HepG2 (cell line): ENCODE data around the gene FSCB. TPM values are rescaled to one million over a fixed set of nuclear protein-coding genes. Genes with fewer than 3 reads are reported as not detected.

ENCODE experiments used
- ATAC-seq: fragments of 200-7000 bp; cut with Tn5 transposase; 3 replicates; pipeline ENCODE4 v1.9.1; 2020; ENCODE audit warnings: mild to moderate bottlenecking, moderate library complexity
- BruUV-seq: library from RNA; stranded (reverse); fragments of 400-500 nt; replicated peaks from 2 replicates; lab custom pipeline; 2021; lab: Mats Ljungman, UMichigan
- CTCF ChIA-PET: fragments of 300-600 bp; formaldehyde crosslinking; extraction: SDS; loops from one replicate; lab custom pipeline; 2021; ENCODE audit warnings: low total read pairs, inconsistent platforms, low intra/inter-chr PET ratio; lab: Yijun Ruan, JAX
- POLR2A ChIA-PET: fragments of 350-600 bp; sonication (Branson Sonifier 250); formaldehyde crosslinking; loops from one replicate; lab custom pipeline; 2020; ENCODE audit warnings: antibody characterized with exemption, inconsistent platforms; lab: Yijun Ruan, JAX
- DNase-seq: peaks from one replicate; pipeline ENCODE4 v3.0.0-alpha.2; 2015; ENCODE audit warnings: low spot score
- FAIRE-seq: peaks from 3 replicates; lab custom pipeline; 2011; peaks lifted over from hg19 to GRCh38; lab: Jason Lieb, UNC
- H2AFZ ChIP-seq: one replicate; pipeline ENCODE4 v1.6.1; 2011; ENCODE audit warnings: low read length, inconsistent platforms
- H3K27ac ChIP-seq: fragments of 300-600 bp; 3 replicates; pipeline ENCODE4 v1.8.0; 2011; ENCODE audit warnings: mixed run types, mild to moderate bottlenecking, mixed read lengths, low read length, inconsistent platforms; ENCODE audit not compliant: insufficient read depth; ENCODE audit errors: extremely low read length
- H3K27me3 ChIP-seq, 2 experiments: fragments of 200-600 bp in 1 of 2; 2 replicates in 1 of 2; 3 replicates in 1 of 2; pipeline versions ENCODE4 v1.6.0 to v1.8.0; 2011; ENCODE audit warnings: low read length in 2 of 2, mild to moderate bottlenecking in 2 of 2, moderate library complexity in 2 of 2, inconsistent platforms in 1 of 2; ENCODE audit not compliant: insufficient read depth in 2 of 2, control insufficient read depth in 1 of 2
- H3K36me3 ChIP-seq, 2 experiments: fragments of 200-600 bp in 1 of 2; replicated peaks in 1 of 2; 2 replicates in 1 of 2; 3 replicates in 1 of 2; pipeline versions ENCODE4 v1.5.1 to v1.8.0; 2011; ENCODE audit warnings: low read length in 2 of 2, inconsistent platforms in 1 of 2; ENCODE audit not compliant: insufficient read depth in 2 of 2, control insufficient read depth in 1 of 2
- H3K4me1 ChIP-seq: 2 replicates; pipeline ENCODE4 v1.5.1; 2012; ENCODE audit warnings: low read length, inconsistent platforms; ENCODE audit not compliant: insufficient read depth
- H3K4me2 ChIP-seq: 2 replicates; pipeline ENCODE4 v1.6.0; 2011; ENCODE audit warnings: low read depth, low read length, inconsistent platforms
- H3K4me3 ChIP-seq, 3 experiments: fragments of 200-600 bp in 1 of 3; sonication (generic), shearing (Covaris generic) in 1 of 3; replicated peaks in 1 of 3; 2 replicates each; pipeline ENCODE4 v1.5.1; 2011 to 2016; ENCODE audit warnings: low read length in 3 of 3, inconsistent platforms in 2 of 3, low read depth in 2 of 3, mild to moderate bottlenecking in 2 of 3, control low read depth in 1 of 3, mixed read lengths in 1 of 3; ENCODE audit not compliant: insufficient read depth in 1 of 3
- H3K79me2 ChIP-seq: one replicate; pipeline ENCODE4 v1.6.1; 2011; ENCODE audit warnings: low read length, inconsistent platforms; ENCODE audit not compliant: insufficient read depth
- H3K9ac ChIP-seq: 2 replicates; pipeline ENCODE4 v1.6.0; 2011; ENCODE audit warnings: mild to moderate bottlenecking, low read depth, low read length, inconsistent platforms; ENCODE audit not compliant: insufficient read depth
- H3K9me3 ChIP-seq: 2 replicates; pipeline ENCODE4 v1.5.1; 2012; ENCODE audit warnings: mild to moderate bottlenecking, low read length
- H4K20me1 ChIP-seq: 2 replicates; pipeline ENCODE4 v1.6.0; 2011; ENCODE audit warnings: inconsistent platforms, mild to moderate bottlenecking, low read length, moderate library complexity; ENCODE audit not compliant: insufficient read depth
- DR1 ChIP-seq: sonication (generic); formaldehyde crosslinking; IDR thresholded peaks from 2 replicates; pipeline ENCODE4 v1.8.0; 2021; ENCODE audit warnings: mild to moderate bottlenecking, missing genetic modification reagents, inconsistent platforms
- EP300 ChIP-seq, 3 experiments: sonication (generic) in 1 of 3; formaldehyde crosslinking in 1 of 3; IDR thresholded peaks; 2 replicates each; pipeline versions ENCODE4 v1.5.1 to v1.6.1; 2011 to 2020; ENCODE audit warnings: low read depth in 2 of 3, low read length in 2 of 3, borderline replicate concordance in 1 of 3, improper control_type of control experiment in 1 of 3, mild to moderate bottlenecking in 1 of 3, missing genetic modification reagents in 1 of 3, moderate library complexity in 1 of 3
- FOSL1 ChIP-seq: sonication (generic); formaldehyde crosslinking; IDR thresholded peaks from 2 replicates; pipeline ENCODE4 v1.9.0; 2021; ENCODE audit warnings: missing genetic modification reagents, borderline replicate concordance
- HOXA7 ChIP-seq: sonication (generic); formaldehyde crosslinking; IDR thresholded peaks from 2 replicates; pipeline ENCODE4 v1.8.1; 2022; ENCODE audit warnings: mild to moderate bottlenecking, missing genetic modification reagents, moderate library complexity
- LCORL ChIP-seq, 2 experiments: fragments of 450-650 bp in 1 of 2; sonication (generic) in 1 of 2; formaldehyde crosslinking in 1 of 2; IDR thresholded peaks; 2 replicates each; pipeline versions ENCODE4 v1.5.0 to v1.6.1; 2017 to 2020; ENCODE audit warnings: antibody characterized with exemption in 1 of 2, missing genetic modification reagents in 1 of 2
- MIXL1 ChIP-seq: IDR thresholded peaks from 2 replicates; pipeline ENCODE4 v1.6.1; 2016
- NBN ChIP-seq: fragments of 450-650 bp; conservative IDR thresholded peaks from 2 replicates; pipeline ENCODE4 v1.6.1; 2017
- POGZ ChIP-seq: sonication (generic); formaldehyde crosslinking; IDR thresholded peaks from 2 replicates; pipeline ENCODE4 v1.4.0; 2020; ENCODE audit warnings: mild to moderate bottlenecking, missing genetic modification reagents
- PRDM15 ChIP-seq: sonication (generic); formaldehyde crosslinking; IDR thresholded peaks from 2 replicates; pipeline ENCODE4 v1.4.0; 2020; ENCODE audit warnings: missing genetic modification reagents
- SAFB2 ChIP-seq: sonication (generic); formaldehyde crosslinking; IDR thresholded peaks from 2 replicates; pipeline ENCODE4 v1.5.1; 2020; ENCODE audit warnings: missing genetic modification reagents, low read depth, mild to moderate bottlenecking, borderline replicate concordance
- THRA ChIP-seq: sonication (generic); formaldehyde crosslinking; IDR thresholded peaks from 2 replicates; pipeline ENCODE4 v1.4.0; 2020; ENCODE audit warnings: missing genetic modification reagents, borderline replicate concordance
- YEATS2 ChIP-seq: sonication (generic); formaldehyde crosslinking; IDR thresholded peaks from 2 replicates; pipeline ENCODE4 v1.4.0; 2020; ENCODE audit warnings: missing genetic modification reagents, borderline replicate concordance
- ZBTB44 ChIP-seq: sonication (generic); formaldehyde crosslinking; IDR thresholded peaks from 2 replicates; pipeline ENCODE4 v1.4.0; 2020; ENCODE audit warnings: missing genetic modification reagents
- ZFP41 ChIP-seq: sonication (generic); formaldehyde crosslinking; IDR thresholded peaks from 2 replicates; pipeline ENCODE4 v1.4.0; 2020; ENCODE audit warnings: mild to moderate bottlenecking, missing genetic modification reagents, borderline replicate concordance
- ZNF564 ChIP-seq: sonication (generic); formaldehyde crosslinking; IDR thresholded peaks from 2 replicates; pipeline ENCODE4 v1.8.1; 2023; ENCODE audit warnings: mild to moderate bottlenecking, missing genetic modification reagents
- ZNF674 ChIP-seq: sonication (generic); formaldehyde crosslinking; IDR thresholded peaks from 2 replicates; pipeline ENCODE4 v1.5.0; 2020; ENCODE audit warnings: low read depth, mild to moderate bottlenecking, missing genetic modification reagents
- WGBS: methylation state at CpG from one replicate; pipeline ENCODE4 v1.1.6; 2017; ENCODE audit warnings: low lambda C conversion rate; 5-methylcytosine and 5-hydroxymethylcytosine counted together
- in situ Hi-C: cut with HindIII; loops from 2 replicates; pipeline ENCODE4 v1.10.0; 2017; ENCODE audit warnings: low pct_unique_long_range_greater_than_20kb; ENCODE audit not compliant: extremely low pct_ligation_motif_present
- intact Hi-C: fragments of 100-400 bp; cut with micrococcal nuclease; formaldehyde crosslinking; loops from one replicate; pipeline ENCODE4 v1.10.0; 2022; ENCODE audit not compliant: unreplicated experiment
- polyA plus RNA-seq, 8 experiments: library from polyadenylated mRNA; depleted of rRNA in 3 of 8; stranded (reverse) in 7 of 8; unstranded in 1 of 8; fragments of >200 nt; fragmentation: Illumina TruSeq in 4 of 8; extraction: Trizol in 4 of 8; gene quantifications; 2 replicates each; pipeline versions ENCODE4 v1.2.1 to v1.2.3, GENCODE V29; 2011 to 2016; ENCODE audit warnings: low read depth in 4 of 8, missing spikeins in 1 of 8, mixed read lengths in 1 of 8; ENCODE audit not compliant: insufficient read depth in 1 of 8
- total RNA-seq, 5 experiments: library from RNA; depleted of rRNA; stranded (reverse); fragments of >200 nt; fragmentation: Illumina TruSeq; extraction: Trizol; gene quantifications; 2 replicates each; pipeline ENCODE4 v1.2.3, GENCODE V29; 2016; ENCODE audit warnings: low read depth in 1 of 5
- TF ChIP-seq, protein P1 (sequence below): sonication (generic); formaldehyde crosslinking; conservative IDR thresholded peaks from 2 replicates; pipeline ENCODE4 v1.8.0; 2022; ENCODE audit warnings: mild to moderate bottlenecking, moderate library complexity, missing genetic modification reagents

The FSCB gene
- total and polyA plus RNA-seq, 2 of the 13 experiments (the other 11 are each of a cell fraction or from before 2014, with no cell fraction given) = not detected

GRCh38 chr14:44530475-44530874 lies 23.4 kb upstream of the FSCB start:
- ATAC-seq (no peak), FAIRE-seq (no peak), DNase-seq (no peak)
- POLR2A ChIA-PET = no interaction called here
- no TSS peak for BruUV-seq
- Histone ChIP-seq H3K9me3 (no peaks in the 10 kb centered on the region), H2AFZ (no peak overlapping the region), H3K36me3 (no peaks in the 10 kb centered on the region), H3K79me2 (no peaks in the 10 kb centered on the region), H3K4me1 (no peaks in the 10 kb centered on the region), H3K27me3 (no peaks in the 10 kb centered on the region), H3K4me2 (no peak overlapping the region), H3K4me3 (no peak overlapping the region), H3K9ac (no peak overlapping the region), H4K20me1 (no peaks in the 10 kb centered on the region), H3K27ac (no peak overlapping the region)
- CTCF ChIA-PET = no interaction called here
- in situ Hi-C loops (no loop called here), intact Hi-C loops (no loop called here)
- WGBS = 6% methylated on average over 3 of the region's 3 CpGs
- no peak for TF ChIP-seq ZNF564 (CRISPR knock-in tag)
- TF ChIP-seq ZNF674 = no peak
- TF ChIP-seq PRDM15 (CRISPR knock-in tag) = no peak
- no peak for TF ChIP-seq POGZ (CRISPR knock-in tag)
- TF ChIP-seq THRA = no peak
- TF ChIP-seq LCORL (IDR thresholded peaks at IDR 0.05) = no peak
- no peak for TF ChIP-seq LCORL (CRISPR knock-in tag; IDR thresholded peaks at IDR 0.05)
- TF ChIP-seq, protein P1, sequence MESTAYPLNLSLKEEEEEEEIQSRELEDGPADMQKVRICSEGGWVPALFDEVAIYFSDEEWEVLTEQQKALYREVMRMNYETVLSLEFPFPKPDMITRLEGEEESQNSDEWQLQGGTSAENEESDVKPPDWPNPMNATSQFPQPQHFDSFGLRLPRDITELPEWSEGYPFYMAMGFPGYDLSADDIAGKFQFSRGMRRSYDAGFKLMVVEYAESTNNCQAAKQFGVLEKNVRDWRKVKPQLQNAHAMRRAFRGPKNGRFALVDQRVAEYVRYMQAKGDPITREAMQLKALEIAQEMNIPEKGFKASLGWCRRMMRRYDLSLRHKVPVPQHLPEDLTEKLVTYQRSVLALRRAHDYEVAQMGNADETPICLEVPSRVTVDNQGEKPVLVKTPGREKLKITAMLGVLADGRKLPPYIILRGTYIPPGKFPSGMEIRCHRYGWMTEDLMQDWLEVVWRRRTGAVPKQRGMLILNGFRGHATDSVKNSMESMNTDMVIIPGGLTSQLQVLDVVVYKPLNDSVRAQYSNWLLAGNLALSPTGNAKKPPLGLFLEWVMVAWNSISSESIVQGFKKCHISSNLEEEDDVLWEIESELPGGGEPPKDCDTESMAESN (CRISPR knock-in tag) = no peak
- TF ChIP-seq DR1 = no peak
- no peak for TF ChIP-seq EP300 (IDR thresholded peaks at IDR 0.05; ENCODE audit: low read depth in 2 of 2, low read length in 2 of 2)
- TF ChIP-seq EP300 (CRISPR knock-in tag; IDR thresholded peaks at IDR 0.05; ENCODE audit: borderline replicate concordance) = no peak
- no peak for TF ChIP-seq FOSL1 (CRISPR knock-in tag)
- no peak for TF ChIP-seq ZBTB44
- no peak for TF ChIP-seq ZFP41 (CRISPR knock-in tag)
- no peak for TF ChIP-seq SAFB2 (CRISPR knock-in tag)
- TF ChIP-seq YEATS2 (CRISPR knock-in tag) = no peak
- TF ChIP-seq HOXA7 (CRISPR knock-in tag) = no peak
- TF ChIP-seq MIXL1 (CRISPR knock-in tag) = no peak
- no peak for TF ChIP-seq NBN
